Panc1 (cell line): ENCODE measurements around the gene ACOT12. TPM values are rescaled to one million over a fixed set of nuclear protein-coding genes. Genes with fewer than 3 reads are reported as not detected.
"Not testable (repeated sequence)": the region's sequence is repeated elsewhere in the genome, so short reads cannot be mapped to it uniquely, and the experiment has no call there.

Source experiments
- ATAC-seq: fragments of 200-7000 bp; cut with Tn5 transposase; 2 replicates; pipeline ENCODE4 v1.9.1; 2020; ENCODE audit warnings: mild to moderate bottlenecking, moderate library complexity
- BruUV-seq: library from RNA; stranded (reverse); fragments of 400-500 nt; replicated peaks from 2 replicates; lab custom pipeline; 2021; lab: Mats Ljungman, UMichigan
- CTCF ChIA-PET: fragments of 300-600 bp; sonication (Branson Sonifier 250); formaldehyde crosslinking; loops from one replicate; lab custom pipeline; 2022; ENCODE audit warnings: antibody characterized with exemption; lab: Charles Lee
- POLR2A ChIA-PET: fragments of 300-600 bp; sonication (Branson Sonifier 250); formaldehyde crosslinking; loops from one replicate; lab custom pipeline; 2022; ENCODE audit warnings: antibody characterized with exemption; lab: Charles Lee
- DNase-seq: peaks from one replicate; pipeline ENCODE4 v3.0.0-alpha.2; 2010; ENCODE audit warnings: low read depth, low spot score
- H3K27ac ChIP-seq: 2 replicates; pipeline ENCODE4 v1.5.1; 2011; ENCODE audit warnings: mild to moderate bottlenecking, low read length, inconsistent platforms
- H3K27me3 ChIP-seq: fragments of 200-500 bp; sonication (Bioruptor generic); 2 replicates; pipeline ENCODE4 v1.6.0; 2014; ENCODE audit warnings: low read length, inconsistent platforms; ENCODE audit not compliant: control insufficient read depth, insufficient read depth
- H3K36me3 ChIP-seq: fragments of 200-500 bp; sonication (Bioruptor generic); 2 replicates; pipeline ENCODE4 v1.5.1; 2014; ENCODE audit warnings: inconsistent platforms, mild to moderate bottlenecking, low read length, moderate library complexity; ENCODE audit not compliant: control insufficient read depth, insufficient read depth
- H3K4me1 ChIP-seq: 2 replicates; pipeline ENCODE4 v1.5.1; 2011; ENCODE audit warnings: inconsistent platforms, mild to moderate bottlenecking, low read length, moderate library complexity; ENCODE audit not compliant: control insufficient read depth, insufficient read depth
- H3K4me3 ChIP-seq, 2 experiments: 2 replicates each; pipeline ENCODE4 v1.5.1; 2011 to 2012; ENCODE audit warnings: low read depth in 2 of 2, low read length in 2 of 2, mild to moderate bottlenecking in 2 of 2, inconsistent platforms in 1 of 2, moderate library complexity in 1 of 2
- H3K9me3 ChIP-seq: fragments of 200-500 bp; sonication (Bioruptor generic); 2 replicates; pipeline ENCODE4 v1.5.1; 2014; ENCODE audit warnings: low read depth, mild to moderate bottlenecking, inconsistent platforms, low read length, moderate library complexity; ENCODE audit not compliant: control insufficient read depth, insufficient read depth
- POLR2AphosphoS5 ChIP-seq: IDR thresholded peaks from 2 replicates; pipeline ENCODE4 v1.6.1; 2012; ENCODE audit warnings: mild to moderate bottlenecking, low read depth, low read length, moderate library complexity
- SIN3A ChIP-seq: IDR thresholded peaks from 2 replicates; pipeline ENCODE4 v1.6.1; 2012; ENCODE audit warnings: low read depth, mild to moderate bottlenecking, low read length, moderate library complexity, borderline replicate concordance; ENCODE audit not compliant: insufficient read depth
- TCF7L2 ChIP-seq: IDR thresholded peaks from 2 replicates; pipeline ENCODE4 v1.6.1; 2011; ENCODE audit warnings: mild to moderate bottlenecking, low read depth, low read length, inconsistent platforms
- in situ Hi-C: cut with HindIII; loops from 2 replicates; pipeline ENCODE4 v1.10.0; 2016; ENCODE audit warnings: low sequenced_read_pairs, low pct_unique_long_range_greater_than_20kb
- intact Hi-C: fragments of 100-400 bp; cut with micrococcal nuclease; formaldehyde crosslinking; loops from one replicate; pipeline ENCODE4 v1.10.0; 2022; ENCODE audit not compliant: unreplicated experiment
- total RNA-seq: library from RNA; stranded (reverse); gene quantifications from one replicate; pipeline ENCODE4 v1.2.1, GENCODE V29; 2021; ENCODE audit not compliant: unreplicated experiment
- TF ChIP-seq, protein P1 (sequence below): fragments of 450-650 bp; IDR thresholded peaks from 2 replicates; pipeline ENCODE4 v1.5.1; 2017; ENCODE audit warnings: mild to moderate bottlenecking
- TF ChIP-seq, protein P2 (sequence below), 2 experiments: IDR thresholded peaks; 2 replicates each; pipeline ENCODE4 v1.6.1; 2011 to 2012; ENCODE audit warnings: low read depth in 2 of 2, control low read depth in 1 of 2, low read length in 1 of 2, mild to moderate bottlenecking in 1 of 2, moderate library complexity in 1 of 2; ENCODE audit not compliant: insufficient read depth in 1 of 2

ACOT12 gene
- total RNA-seq, 1 experiment from 2014 or later = 0.74 TPM

DNA sequence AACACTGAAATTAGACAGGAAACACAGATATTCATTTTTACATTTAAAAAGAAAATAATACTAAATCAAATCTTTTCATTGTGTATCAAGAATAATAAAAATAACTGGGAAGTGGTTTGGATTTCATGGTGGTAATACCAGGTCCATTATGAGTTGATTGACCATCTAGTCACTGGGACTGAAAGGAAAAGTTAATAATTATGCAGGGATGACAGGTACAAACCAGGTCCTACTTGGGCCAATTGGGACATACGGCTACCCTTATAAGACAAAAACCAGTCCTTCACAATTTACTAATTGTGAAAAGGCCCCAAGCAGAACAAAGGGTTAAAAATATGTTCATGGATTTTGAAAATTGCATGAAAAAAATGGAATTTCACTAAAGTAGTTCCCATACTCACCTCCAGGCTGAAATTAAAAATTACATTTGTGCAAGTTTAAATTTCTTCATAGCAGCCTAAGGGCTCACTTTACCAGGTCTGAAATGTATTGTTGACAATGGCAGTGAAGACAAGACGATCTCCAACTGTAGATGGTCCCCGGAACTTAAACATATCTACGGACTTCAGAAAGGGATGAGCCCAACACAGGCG, 48.4 kb downstream of the ACOT12 start:
- ATAC-seq = no peak
- POLR2A ChIA-PET = no interaction called here
- intact Hi-C loops = no loop called here
- Histone ChIP-seq H3K36me3 (no peaks in the 10 kb centered on the region), H3K4me3 (no peak overlapping the region), H3K27ac (no peak overlapping the region), H3K9me3 (no peaks in the 10 kb centered on the region), H3K27me3 (no peaks in the 10 kb centered on the region), H3K4me1 (no peaks in the 10 kb centered on the region)
- in situ Hi-C loops = no loop called here
- DNase-seq = no peak
- BruUV-seq = no TSS peak
- CTCF ChIA-PET = no interaction called here
- TF ChIP-seq TCF7L2 = no peak
- TF ChIP-seq POLR2AphosphoS5 = no peak
- TF ChIP-seq, protein P1, sequence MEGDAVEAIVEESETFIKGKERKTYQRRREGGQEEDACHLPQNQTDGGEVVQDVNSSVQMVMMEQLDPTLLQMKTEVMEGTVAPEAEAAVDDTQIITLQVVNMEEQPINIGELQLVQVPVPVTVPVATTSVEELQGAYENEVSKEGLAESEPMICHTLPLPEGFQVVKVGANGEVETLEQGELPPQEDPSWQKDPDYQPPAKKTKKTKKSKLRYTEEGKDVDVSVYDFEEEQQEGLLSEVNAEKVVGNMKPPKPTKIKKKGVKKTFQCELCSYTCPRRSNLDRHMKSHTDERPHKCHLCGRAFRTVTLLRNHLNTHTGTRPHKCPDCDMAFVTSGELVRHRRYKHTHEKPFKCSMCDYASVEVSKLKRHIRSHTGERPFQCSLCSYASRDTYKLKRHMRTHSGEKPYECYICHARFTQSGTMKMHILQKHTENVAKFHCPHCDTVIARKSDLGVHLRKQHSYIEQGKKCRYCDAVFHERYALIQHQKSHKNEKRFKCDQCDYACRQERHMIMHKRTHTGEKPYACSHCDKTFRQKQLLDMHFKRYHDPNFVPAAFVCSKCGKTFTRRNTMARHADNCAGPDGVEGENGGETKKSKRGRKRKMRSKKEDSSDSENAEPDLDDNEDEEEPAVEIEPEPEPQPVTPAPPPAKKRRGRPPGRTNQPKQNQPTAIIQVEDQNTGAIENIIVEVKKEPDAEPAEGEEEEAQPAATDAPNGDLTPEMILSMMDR = no peak
- no peak for TF ChIP-seq SIN3A
- TF ChIP-seq, protein P2, sequence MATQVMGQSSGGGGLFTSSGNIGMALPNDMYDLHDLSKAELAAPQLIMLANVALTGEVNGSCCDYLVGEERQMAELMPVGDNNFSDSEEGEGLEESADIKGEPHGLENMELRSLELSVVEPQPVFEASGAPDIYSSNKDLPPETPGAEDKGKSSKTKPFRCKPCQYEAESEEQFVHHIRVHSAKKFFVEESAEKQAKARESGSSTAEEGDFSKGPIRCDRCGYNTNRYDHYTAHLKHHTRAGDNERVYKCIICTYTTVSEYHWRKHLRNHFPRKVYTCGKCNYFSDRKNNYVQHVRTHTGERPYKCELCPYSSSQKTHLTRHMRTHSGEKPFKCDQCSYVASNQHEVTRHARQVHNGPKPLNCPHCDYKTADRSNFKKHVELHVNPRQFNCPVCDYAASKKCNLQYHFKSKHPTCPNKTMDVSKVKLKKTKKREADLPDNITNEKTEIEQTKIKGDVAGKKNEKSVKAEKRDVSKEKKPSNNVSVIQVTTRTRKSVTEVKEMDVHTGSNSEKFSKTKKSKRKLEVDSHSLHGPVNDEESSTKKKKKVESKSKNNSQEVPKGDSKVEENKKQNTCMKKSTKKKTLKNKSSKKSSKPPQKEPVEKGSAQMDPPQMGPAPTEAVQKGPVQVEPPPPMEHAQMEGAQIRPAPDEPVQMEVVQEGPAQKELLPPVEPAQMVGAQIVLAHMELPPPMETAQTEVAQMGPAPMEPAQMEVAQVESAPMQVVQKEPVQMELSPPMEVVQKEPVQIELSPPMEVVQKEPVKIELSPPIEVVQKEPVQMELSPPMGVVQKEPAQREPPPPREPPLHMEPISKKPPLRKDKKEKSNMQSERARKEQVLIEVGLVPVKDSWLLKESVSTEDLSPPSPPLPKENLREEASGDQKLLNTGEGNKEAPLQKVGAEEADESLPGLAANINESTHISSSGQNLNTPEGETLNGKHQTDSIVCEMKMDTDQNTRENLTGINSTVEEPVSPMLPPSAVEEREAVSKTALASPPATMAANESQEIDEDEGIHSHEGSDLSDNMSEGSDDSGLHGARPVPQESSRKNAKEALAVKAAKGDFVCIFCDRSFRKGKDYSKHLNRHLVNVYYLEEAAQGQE (IDR thresholded peaks at IDR 0.05; ENCODE audit: insufficient read depth in 1 of 2, low read depth in 2 of 2, low read length in 1 of 2) = no peak

DNA sequence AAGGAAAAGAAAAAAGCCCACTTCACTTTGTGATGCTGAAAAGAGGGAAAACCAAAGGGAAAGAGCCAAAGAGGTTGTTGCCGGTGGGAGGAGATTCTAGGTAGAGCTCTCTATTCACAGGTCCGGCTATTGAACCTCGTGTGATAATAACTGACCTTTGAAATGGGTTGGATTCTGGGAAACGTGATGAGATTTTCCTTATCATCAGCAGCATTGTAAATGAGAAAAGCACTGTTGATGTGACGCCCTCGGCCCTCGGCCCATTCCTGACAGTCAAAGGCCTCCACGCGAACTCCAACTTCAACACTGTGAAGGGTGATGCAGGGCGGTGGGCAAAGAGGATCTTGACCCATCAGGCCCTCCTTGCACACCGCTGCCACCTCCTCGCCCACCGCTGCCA, 49.2 kb downstream of the ACOT12 start:
- H3K27ac ChIP-seq = no peak overlapping the region
- no TSS peak for BruUV-seq
- DNase-seq (no peak), ATAC-seq (no peak)
- CTCF ChIA-PET = interaction anchor here (0.6 kb wide), 1 partner anchor 799 kb away, joined by 3 read pairs; no protein-coding TSS in a partner anchor
- in situ Hi-C loops = no loop called here
- no peaks in the 10 kb centered on the region for H3K4me1 ChIP-seq
- no peaks in the 10 kb centered on the region for H3K27me3 ChIP-seq
- POLR2A ChIA-PET = no interaction called here
- no peaks in the 10 kb centered on the region for H3K36me3 ChIP-seq
- H3K4me3 ChIP-seq = no peak overlapping the region
- TF ChIP-seq, protein P1 = no peak
- TF ChIP-seq SIN3A (no peak), TCF7L2 (no peak), POLR2AphosphoS5 (no peak)
- TF ChIP-seq, protein P2 (IDR thresholded peaks at IDR 0.05; ENCODE audit: insufficient read depth in 1 of 2, low read depth in 2 of 2, low read length in 1 of 2) = no peak
- intact Hi-C loops = no loop called here
- H3K9me3 ChIP-seq = no peaks in the 10 kb centered on the region

DNA sequence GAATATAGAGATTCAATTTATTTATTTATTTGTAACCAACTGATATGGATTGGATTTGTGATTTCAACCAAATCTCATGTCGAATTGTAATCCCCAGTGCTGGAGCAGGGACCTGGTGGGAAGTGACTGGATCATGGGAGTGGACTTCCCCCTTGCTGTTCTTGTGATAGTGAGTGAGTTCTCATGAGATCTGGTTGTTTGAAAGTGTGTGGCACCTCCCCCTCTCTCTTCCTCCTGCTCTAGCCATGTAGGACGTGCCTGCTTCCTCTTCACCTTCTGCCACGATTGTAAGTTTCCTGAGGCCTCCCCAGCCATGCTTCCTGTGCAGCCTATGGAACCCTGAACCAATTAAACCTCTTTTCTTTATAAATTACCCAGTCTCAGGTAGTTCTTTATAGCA, 55.7 kb downstream of the ACOT12 start:
- in situ Hi-C loops, H3K27me3 ChIP-seq, POLR2A ChIA-PET, H3K27ac ChIP-seq, H3K4me1 ChIP-seq, H3K4me3 ChIP-seq, ATAC-seq, BruUV-seq, intact Hi-C loops, DNase-seq, CTCF ChIA-PET, H3K9me3 ChIP-seq, H3K36me3 ChIP-seq: not testable (repeated sequence)
